ENCODE measurements around the gene CKAP5.

The CKAP5 gene

GRCh38 chr11:46845740-46846509 is at the start of gene CKAP5:
Gene CKAP5 (minus strand): TSS chr11:46846280. CDS start chr11:46821231, 25,049 bp downstream.
- Histone ChIP-seq H3K4me1 (ENCODE audit: control insufficient read depth, low read depth, low read length) (peaks cover 16% of the 10 kb centered on the region), H3K27ac (ENCODE audit: low read length) (no peak within 1 kb of the TSS), H3K4me3 (ENCODE audit: low read length) (peak within 1 kb of the TSS; percentile 89), H3K9me3 (ENCODE audit: control insufficient read depth, low read depth, low read length) (no peaks in the 10 kb centered on the region), H3K9ac (ENCODE audit: low read length) (peak within 1 kb of the TSS; percentile 77), H3K27me3 (ENCODE audit: control insufficient read depth, insufficient read depth, low read length) (peaks cover 45% of the 10 kb centered on the region), H3K36me3 (ENCODE audit: control insufficient read depth, low read depth, low read length) (peaks cover 3% of the 10 kb centered on the region)

- H3K9me3 ChIP-seq (ENCODE audit: control insufficient read depth, low read depth, low read length), result no peaks in the 10 kb centered on the region
- H3K27ac ChIP-seq (ENCODE audit: low read length), result no peak overlapping the region
- H3K9ac ChIP-seq (ENCODE audit: low read length), result no peak overlapping the region
- no peak overlapping the region for H3K4me3 ChIP-seq (ENCODE audit: low read length)
- H3K36me3 ChIP-seq (ENCODE audit: control insufficient read depth, low read depth, low read length), result peaks cover 29% of the 10 kb centered on the region
- no peaks in the 10 kb centered on the region for H3K27me3 ChIP-seq (ENCODE audit: control insufficient read depth, insufficient read depth, low read length)
- no peaks in the 10 kb centered on the region for H3K4me1 ChIP-seq (ENCODE audit: control insufficient read depth, low read depth, low read length)
Measured at GRCh38 chr11:46895821-46896220, 49.7 kb upstream of the CKAP5 start.

DNA sequence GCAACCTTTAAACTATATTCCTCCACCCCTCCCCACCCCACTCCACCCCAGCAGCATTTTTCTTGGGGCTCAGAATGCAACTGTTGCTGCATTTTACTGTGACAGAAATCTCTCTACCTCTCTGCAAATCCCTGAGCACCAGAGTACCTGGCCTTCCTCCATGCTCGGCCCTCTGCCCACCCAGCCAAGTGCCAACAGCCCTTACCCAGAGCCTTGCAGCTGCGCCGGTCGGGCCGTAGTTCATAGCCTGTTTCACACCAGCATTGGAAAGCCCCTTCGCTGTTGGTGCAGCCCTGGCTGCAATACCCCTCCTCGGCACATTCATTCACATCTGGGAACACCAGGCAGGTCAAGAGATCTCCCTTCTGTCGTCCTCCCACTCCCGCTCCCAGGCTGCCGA is 48.9 kb upstream of the CKAP5 start:
- Histone ChIP-seq H3K4me3 (ENCODE audit: low read length) (no peak overlapping the region), H3K4me1 (ENCODE audit: control insufficient read depth, low read depth, low read length) (no peaks in the 10 kb centered on the region), H3K36me3 (ENCODE audit: control insufficient read depth, low read depth, low read length) (peaks cover 29% of the 10 kb centered on the region), H3K9ac (ENCODE audit: low read length) (no peak overlapping the region), H3K27ac (ENCODE audit: low read length) (no peak overlapping the region), H3K27me3 (ENCODE audit: control insufficient read depth, insufficient read depth, low read length) (no peaks in the 10 kb centered on the region), H3K9me3 (ENCODE audit: control insufficient read depth, low read depth, low read length) (no peaks in the 10 kb centered on the region)

GRCh38 chr11:46894506-46894905 is 48.4 kb upstream of the CKAP5 start:
- peaks cover 26% of the 10 kb centered on the region for H3K36me3 ChIP-seq (ENCODE audit: control insufficient read depth, low read depth, low read length)

GRCh38 chr11:46892838-46893237 is 46.8 kb upstream of the CKAP5 start:
- Histone ChIP-seq H3K27ac (ENCODE audit: low read length) (no peak overlapping the region), H3K4me3 (ENCODE audit: low read length) (no peak overlapping the region), H3K9me3 (ENCODE audit: control insufficient read depth, low read depth, low read length) (no peaks in the 10 kb centered on the region), H3K9ac (ENCODE audit: low read length) (no peak overlapping the region), H3K4me1 (ENCODE audit: control insufficient read depth, low read depth, low read length) (no peaks in the 10 kb centered on the region), H3K36me3 (ENCODE audit: control insufficient read depth, low read depth, low read length) (peaks cover 32% of the 10 kb centered on the region), H3K27me3 (ENCODE audit: control insufficient read depth, insufficient read depth, low read length) (no peaks in the 10 kb centered on the region)

More at GRCh38 chr11:46894506-46894905, 48.4 kb upstream of the CKAP5 start:
- H3K9ac ChIP-seq (ENCODE audit: low read length), result no peak overlapping the region
- no peak overlapping the region for H3K4me3 ChIP-seq (ENCODE audit: low read length)
- no peaks in the 10 kb centered on the region for H3K27me3 ChIP-seq (ENCODE audit: control insufficient read depth, insufficient read depth, low read length)
- no peaks in the 10 kb centered on the region for H3K4me1 ChIP-seq (ENCODE audit: control insufficient read depth, low read depth, low read length)
- no peaks in the 10 kb centered on the region for H3K9me3 ChIP-seq (ENCODE audit: control insufficient read depth, low read depth, low read length)
- H3K27ac ChIP-seq (ENCODE audit: low read length), result no peak overlapping the region

- no peak overlapping the region for H3K27ac ChIP-seq (ENCODE audit: low read length)
- H3K27me3 ChIP-seq (ENCODE audit: control insufficient read depth, insufficient read depth, low read length), result no peaks in the 10 kb centered on the region
- H3K9me3 ChIP-seq (ENCODE audit: control insufficient read depth, low read depth, low read length), result no peaks in the 10 kb centered on the region
- H3K4me1 ChIP-seq (ENCODE audit: control insufficient read depth, low read depth, low read length), result no peaks in the 10 kb centered on the region
- no peak overlapping the region for H3K9ac ChIP-seq (ENCODE audit: low read length)
- H3K36me3 ChIP-seq (ENCODE audit: control insufficient read depth, low read depth, low read length), result peaks cover 32% of the 10 kb centered on the region
- no peak overlapping the region for H3K4me3 ChIP-seq (ENCODE audit: low read length)
Measured at GRCh38 chr11:46892109-46892508, 46.0 kb upstream of the CKAP5 start.

- H3K4me3 ChIP-seq (ENCODE audit: low read length), result no peak overlapping the region
Measured at GRCh38 chr11:46890665-46891064, 44.6 kb upstream of the CKAP5 start.

DNA sequence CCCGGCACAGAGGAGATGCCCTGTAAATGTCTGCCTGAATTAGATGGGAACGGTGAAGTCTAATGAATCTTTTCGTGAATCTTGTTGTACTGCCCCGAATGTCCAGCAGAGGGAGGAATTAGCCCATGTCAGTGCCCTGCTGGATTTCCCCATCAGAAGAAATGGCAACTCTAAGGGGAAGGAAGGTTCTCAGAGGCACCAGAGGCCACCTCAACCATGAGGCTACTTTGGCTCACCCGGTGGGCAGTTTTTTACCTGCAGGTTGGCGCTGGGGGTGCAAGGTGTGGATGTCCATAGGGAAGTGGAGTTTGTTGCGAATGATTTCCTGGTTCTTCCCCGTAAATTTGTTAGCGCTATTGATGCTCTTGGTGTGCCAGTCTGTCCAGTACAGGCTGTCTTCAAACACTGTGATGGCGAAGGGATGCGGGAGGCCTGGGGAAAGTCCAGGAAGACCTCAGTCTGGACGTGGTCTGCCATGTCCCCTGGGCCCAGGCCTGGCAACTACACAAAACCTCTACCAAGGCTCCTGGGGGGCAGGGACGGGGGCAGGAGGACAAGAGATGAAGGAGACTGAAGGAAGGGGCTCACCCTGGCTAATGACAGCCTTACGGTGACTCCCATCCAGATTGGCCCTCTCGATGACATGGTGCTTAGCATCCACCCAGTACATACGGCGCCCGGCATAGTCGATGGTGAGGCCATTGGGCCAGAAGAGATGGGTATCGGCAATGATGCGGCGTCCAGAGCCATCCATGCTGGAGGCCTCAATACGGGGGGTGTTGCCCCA is 43.8 kb upstream of the CKAP5 start:
- Histone ChIP-seq H3K4me1 (ENCODE audit: control insufficient read depth, low read depth, low read length) (no peaks in the 10 kb centered on the region), H3K36me3 (ENCODE audit: control insufficient read depth, low read depth, low read length) (peaks cover 39% of the 10 kb centered on the region), H3K9me3 (ENCODE audit: control insufficient read depth, low read depth, low read length) (no peaks in the 10 kb centered on the region), H3K27ac (ENCODE audit: low read length) (no peak overlapping the region), H3K9ac (ENCODE audit: low read length) (no peak overlapping the region), H3K27me3 (ENCODE audit: control insufficient read depth, insufficient read depth, low read length) (no peaks in the 10 kb centered on the region), H3K4me3 (ENCODE audit: low read length) (no peak overlapping the region)

More at GRCh38 chr11:46890665-46891064, 44.6 kb upstream of the CKAP5 start:
- no peaks in the 10 kb centered on the region for H3K4me1 ChIP-seq (ENCODE audit: control insufficient read depth, low read depth, low read length)
- H3K36me3 ChIP-seq (ENCODE audit: control insufficient read depth, low read depth, low read length), result peaks cover 40% of the 10 kb centered on the region
- no peak overlapping the region for H3K27ac ChIP-seq (ENCODE audit: low read length)
- H3K9ac ChIP-seq (ENCODE audit: low read length), result no peak overlapping the region
- H3K27me3 ChIP-seq (ENCODE audit: control insufficient read depth, insufficient read depth, low read length), result no peaks in the 10 kb centered on the region
- no peaks in the 10 kb centered on the region for H3K9me3 ChIP-seq (ENCODE audit: control insufficient read depth, low read depth, low read length)

DNA sequence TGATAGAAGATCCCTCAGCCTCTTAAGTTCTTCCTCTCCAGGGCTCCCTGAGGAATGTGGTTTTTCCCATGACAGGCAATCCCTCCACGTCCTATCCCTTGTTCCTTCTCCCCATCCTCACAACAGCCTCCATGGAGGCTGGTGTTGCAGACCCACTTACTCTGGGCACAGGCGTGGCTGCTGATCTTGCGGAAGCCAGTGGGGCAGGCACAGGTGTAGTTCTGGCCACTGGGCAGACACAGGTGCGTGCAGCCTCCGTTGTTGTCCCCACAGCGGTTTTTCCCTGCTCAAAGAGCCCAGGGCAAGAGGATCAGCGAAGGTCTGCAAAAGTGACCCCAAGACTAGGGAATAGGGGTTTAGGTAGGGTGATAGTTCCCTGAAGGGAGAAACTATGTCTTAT is 43.2 kb upstream of the CKAP5 start:
- Histone ChIP-seq H3K4me3 (ENCODE audit: low read length) (no peak overlapping the region), H3K4me1 (ENCODE audit: control insufficient read depth, low read depth, low read length) (no peaks in the 10 kb centered on the region), H3K9me3 (ENCODE audit: control insufficient read depth, low read depth, low read length) (no peaks in the 10 kb centered on the region), H3K27ac (ENCODE audit: low read length) (no peak overlapping the region), H3K36me3 (ENCODE audit: control insufficient read depth, low read depth, low read length) (peaks cover 33% of the 10 kb centered on the region), H3K27me3 (ENCODE audit: control insufficient read depth, insufficient read depth, low read length) (no peaks in the 10 kb centered on the region), H3K9ac (ENCODE audit: low read length) (no peak overlapping the region)

DNA sequence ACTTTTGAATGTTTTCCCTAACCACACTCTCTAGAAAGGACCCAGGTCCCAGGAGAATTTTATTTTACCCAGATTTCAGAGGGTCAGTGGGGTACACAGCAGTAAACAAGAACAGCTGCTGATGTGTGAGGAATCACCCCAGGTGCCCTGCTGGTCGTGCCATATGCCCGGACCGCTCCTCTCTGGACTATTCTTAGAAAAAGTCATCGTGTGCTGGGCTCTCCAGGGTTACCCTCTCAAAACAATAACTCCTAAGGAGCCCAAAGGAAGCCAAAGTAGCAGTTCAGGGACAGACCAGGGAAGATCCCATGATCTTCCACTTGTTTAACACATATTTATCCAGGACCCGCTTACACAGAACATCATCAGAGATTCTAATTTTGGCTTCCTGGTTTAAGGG is 42.6 kb upstream of the CKAP5 start:
- Histone ChIP-seq H3K27me3 (ENCODE audit: control insufficient read depth, insufficient read depth, low read length) (no peaks in the 10 kb centered on the region), H3K27ac (ENCODE audit: low read length) (no peak overlapping the region), H3K36me3 (ENCODE audit: control insufficient read depth, low read depth, low read length) (peaks cover 35% of the 10 kb centered on the region), H3K4me1 (ENCODE audit: control insufficient read depth, low read depth, low read length) (no peaks in the 10 kb centered on the region), H3K9me3 (ENCODE audit: control insufficient read depth, low read depth, low read length) (no peaks in the 10 kb centered on the region), H3K9ac (ENCODE audit: low read length) (no peak overlapping the region), H3K4me3 (ENCODE audit: low read length) (no peak overlapping the region)

- Histone ChIP-seq H3K36me3 (ENCODE audit: control insufficient read depth, low read depth, low read length) (peaks cover 43% of the 10 kb centered on the region), H3K9ac (ENCODE audit: low read length) (no peak overlapping the region), H3K4me3 (ENCODE audit: low read length) (no peak overlapping the region), H3K4me1 (ENCODE audit: control insufficient read depth, low read depth, low read length) (no peaks in the 10 kb centered on the region), H3K9me3 (ENCODE audit: control insufficient read depth, low read depth, low read length) (no peaks in the 10 kb centered on the region), H3K27ac (ENCODE audit: low read length) (no peak overlapping the region), H3K27me3 (ENCODE audit: control insufficient read depth, insufficient read depth, low read length) (no peaks in the 10 kb centered on the region)
Measured at GRCh38 chr11:46886211-46886610, 40.1 kb upstream of the CKAP5 start.

Data from iPS-18a (cell line).